GM19463 (cell line): ENCODE measurements around the gene MOXD1.
A peak's percentile ranks its signal among the peaks of the same experiment; 100 is the strongest.

Experiments
- ATAC-seq: cut with Tn5 transposase; IDR thresholded peaks from one replicate; pipeline ENCODE4 v1.9.1; 2021; ENCODE audit warnings: mild to moderate bottlenecking, moderate library complexity; ENCODE audit not compliant: unreplicated experiment

The MOXD1 gene

DNA sequence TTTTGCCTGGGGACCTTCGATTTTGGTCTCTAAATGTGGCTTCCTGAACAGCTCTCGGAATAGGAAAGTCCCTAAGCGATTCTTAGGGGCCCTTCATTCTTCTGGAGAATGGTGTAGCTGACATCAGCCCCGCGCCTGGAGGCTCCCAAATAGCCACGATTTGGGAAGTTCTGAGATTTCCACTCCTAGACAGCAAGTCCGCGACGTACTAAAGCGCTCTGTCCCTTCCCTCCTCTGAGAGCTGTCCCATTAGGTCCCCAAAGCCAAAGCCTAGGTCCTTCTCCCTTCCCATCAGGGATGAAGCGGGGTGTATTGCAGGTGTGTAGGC lies 756 bp downstream of the MOXD1 start:
- ATAC-seq: no peak

DNA sequence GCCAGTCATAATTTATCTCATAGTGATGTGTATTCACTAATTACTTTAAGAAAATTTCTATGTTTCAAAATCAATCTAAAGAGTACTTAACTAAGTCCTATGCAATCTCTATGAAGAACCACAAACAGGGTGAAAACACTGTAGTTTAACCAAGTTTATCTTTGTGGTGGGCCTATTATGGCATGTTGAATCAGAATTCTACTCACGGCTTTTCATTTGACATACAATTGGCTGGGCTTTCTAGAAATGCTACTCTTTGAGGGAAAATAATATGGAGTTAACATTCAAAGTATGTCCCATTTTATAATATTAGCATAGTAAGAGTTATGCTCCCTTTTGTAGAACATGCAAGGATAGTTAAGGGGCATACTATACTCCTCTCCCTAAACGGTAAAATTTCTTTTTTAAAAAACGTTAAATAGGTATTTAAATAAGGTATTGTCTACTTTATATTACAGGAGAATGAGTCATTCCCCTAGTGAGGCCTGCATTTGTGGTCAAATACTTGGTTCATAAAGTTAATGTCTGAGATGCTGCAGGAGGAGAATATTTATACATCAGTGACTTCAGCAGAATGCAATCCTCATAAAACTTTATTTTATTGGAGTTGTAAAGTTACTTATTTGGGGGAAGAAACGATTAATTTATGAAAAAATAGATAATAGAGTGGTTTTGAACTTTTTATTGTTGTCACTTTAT lies 1.8 kb downstream of the MOXD1 start:
- ATAC-seq: no peak

DNA sequence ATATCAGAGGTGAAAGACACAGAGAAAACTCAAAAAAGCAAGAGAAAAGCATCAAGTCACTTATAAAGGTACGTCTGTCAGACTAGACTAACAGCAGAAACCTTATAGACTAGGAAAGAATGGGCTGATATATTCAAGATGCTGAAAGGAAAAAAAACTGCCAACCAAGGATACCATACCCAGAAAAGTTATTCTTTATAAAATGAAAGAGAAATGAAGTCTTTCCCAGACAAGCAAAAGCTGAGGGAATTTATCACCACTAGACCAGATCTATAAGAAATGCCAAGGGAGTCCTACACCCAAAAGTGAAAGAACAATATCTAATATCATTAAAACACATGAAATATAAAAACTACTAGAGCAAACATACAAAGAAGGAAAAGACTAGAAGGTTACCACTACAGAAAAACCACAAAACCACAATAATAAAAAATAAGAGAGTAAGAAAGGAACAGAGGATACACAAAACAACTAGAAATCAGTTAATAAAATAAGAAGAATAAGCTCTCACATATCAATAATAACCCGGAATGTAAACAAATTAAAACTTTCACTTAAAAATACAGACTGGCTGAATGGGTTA lies 6.2 kb downstream of the MOXD1 start:
- no peak for ATAC-seq

DNA sequence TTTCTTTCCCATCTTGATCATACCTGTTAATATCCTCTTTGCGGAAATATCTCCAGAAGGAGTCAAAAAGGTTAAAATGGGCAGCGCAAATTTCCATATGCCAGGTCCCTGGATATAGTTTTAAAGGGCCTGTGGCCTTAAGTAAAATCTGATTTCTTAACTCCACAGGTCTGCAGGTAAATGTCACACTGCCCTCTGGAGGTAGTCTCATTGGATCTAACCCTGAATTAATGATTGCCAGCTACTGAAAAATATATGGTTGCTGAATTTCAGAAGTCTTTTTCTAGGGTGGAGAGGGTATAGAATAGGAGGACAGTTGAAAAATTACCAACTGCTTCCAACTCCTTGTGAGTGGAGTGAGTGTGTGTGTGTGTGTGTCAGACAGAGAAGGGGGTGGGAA lies 8.5 kb downstream of the MOXD1 start:
- no peak for ATAC-seq

DNA sequence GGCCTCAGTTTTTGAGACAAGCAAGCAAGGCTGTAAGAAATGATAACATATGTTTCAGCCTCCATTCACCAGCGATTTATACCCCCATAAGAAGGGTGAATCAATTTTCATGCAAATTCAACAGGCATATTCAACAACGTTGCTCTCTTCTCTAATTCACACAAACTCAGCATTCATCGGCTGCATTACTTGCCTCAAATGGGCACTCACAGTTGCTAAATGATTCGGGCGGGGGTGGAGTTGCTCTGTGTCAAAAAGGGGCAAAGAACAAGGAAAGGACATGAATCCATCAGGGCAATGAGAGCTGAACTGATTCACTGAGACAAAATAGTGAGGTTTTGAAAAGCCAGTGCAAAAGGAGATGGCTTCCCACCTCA lies 9.0 kb downstream of the MOXD1 start:
- ATAC-seq: no peak

DNA sequence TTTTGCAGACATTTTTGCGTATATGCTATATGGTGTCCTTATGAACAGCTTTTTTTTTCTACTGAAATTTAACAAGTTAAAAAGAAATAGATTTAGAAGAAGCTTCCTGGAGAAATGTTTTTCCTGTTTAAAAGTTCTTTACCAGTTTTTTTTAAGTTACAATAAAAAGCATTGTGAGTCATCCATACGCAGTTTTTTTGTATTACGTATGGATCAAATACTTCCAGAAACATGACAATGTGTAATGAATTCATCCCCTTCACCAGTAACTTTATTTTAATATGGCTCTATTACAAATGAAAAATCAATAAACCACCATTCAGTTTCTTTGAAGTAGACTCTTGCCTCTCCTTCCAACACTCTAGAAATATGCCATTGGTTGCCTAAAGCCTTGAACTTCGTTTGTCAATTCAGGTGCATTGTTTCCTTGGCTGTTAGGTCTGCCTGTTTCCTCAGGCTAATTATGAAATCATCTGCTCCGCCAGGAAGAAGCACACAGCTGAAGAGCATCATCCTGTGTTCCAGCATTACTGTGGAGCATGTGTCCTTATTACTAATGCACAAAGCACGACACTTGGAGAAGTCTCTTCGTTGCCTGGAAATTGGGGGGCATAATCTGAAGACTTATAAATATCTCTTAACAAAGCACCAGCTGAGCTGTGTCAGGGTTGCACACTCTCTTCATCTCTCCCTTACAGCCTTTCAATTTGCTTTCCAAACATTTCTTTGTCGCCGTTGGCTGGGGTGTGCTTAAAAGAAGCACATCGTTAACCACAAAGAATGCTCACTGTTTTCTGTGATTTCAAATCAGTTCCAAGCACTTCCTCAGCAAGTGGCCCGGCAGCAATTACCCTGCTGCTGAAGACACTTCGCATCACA lies 9.6 kb downstream of the MOXD1 start:
- ATAC-seq: no peak

DNA sequence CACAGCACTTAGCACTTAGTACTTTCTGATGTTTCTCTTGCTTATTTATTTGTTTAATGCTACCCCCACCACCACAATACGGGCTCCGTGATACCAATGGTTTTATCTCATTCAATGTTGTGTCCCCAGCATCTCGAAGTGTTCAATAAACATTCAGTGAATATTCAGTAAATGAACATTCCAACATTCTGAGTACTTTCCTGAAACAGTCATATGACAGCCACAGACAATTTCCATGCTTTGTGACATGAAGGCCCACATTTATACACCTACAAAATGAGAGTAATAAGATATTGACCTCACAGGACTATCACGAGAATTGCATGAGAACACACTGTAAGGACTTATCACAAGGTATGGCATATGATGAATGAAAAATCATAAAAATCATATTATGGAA lies 10.8 kb downstream of the MOXD1 start:
- ATAC-seq: no peak

DNA sequence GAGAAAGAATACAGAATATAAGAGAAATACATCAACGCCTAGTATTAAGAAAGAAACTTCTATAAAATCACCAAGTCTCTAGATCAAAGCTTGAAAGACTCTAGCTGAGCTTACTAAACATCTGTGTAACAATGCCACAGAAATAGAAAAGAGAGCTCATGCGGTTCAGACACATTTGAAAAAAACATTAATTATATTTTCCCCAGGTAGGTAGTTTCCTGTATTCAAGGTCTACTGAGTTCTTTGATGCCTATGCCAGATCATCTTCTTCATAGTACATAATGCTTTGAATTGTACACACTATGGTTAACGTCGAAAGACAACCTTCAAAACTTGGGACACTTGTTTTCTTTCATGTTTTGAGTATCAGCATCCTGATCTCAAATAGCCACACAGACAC lies 11.3 kb downstream of the MOXD1 start:
- no peak for ATAC-seq

DNA sequence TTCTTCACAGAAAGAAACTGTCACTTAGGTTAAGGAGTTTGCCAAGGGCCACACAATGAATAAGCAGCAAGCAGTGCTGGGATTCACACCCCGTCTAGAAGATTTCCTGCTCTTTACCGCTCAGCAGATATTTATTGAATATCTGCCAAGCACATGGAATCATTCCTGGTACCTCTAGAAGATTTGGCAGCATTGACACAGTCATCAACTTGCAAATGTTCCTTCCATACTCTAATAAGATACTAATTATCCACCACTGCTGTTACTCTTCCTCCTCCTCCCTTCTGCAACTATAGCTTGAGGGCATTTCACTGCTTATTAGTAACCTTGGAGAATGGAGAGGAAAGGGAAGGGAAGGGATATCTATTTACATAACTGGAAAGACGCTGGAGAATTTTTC lies 13.0 kb downstream of the MOXD1 start:
- ATAC-seq: no peak

DNA sequence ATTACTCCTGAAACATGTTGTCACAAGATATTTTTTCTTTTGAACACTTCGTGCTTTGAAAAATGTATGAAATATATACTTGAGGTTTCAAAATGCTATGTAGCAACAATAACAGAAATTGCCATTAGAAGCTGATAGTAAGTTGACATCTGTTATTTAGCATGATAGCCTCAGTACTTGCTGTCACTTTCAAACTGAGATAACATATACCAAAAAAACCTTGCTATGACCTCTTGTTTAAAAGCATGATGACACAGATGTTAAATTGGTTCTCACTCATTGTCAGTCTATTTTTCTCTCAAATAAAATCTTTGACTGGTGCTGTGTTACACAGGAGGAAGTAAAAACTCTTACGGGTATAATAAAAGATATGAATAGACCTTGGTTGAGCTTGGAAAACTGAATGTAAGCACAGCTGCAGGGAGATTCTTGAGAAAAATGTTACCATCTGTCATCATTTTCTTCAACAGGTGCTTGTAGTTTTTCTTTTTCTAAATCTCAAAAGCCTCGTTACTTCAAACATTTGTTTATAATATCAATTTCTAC lies 18.6 kb downstream of the MOXD1 start:
- ATAC-seq: no peak

DNA sequence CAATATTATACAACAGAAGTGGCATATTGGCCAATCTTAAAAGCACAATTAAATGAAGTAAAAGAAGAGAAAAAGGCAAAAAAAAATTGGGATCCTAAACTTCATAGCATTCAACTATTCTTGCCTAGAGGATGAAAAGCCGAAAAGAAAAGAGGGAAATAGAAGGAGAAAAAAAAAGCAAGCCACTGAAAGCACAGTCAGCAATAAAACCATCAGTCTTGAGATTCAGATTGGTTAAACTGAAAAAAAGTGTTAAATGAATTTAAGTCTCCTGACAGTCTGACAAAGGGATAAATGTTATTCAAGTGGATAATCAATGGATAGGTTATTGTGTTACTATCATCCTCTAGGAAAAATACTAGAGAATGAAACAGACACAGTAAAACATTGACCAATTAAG lies 19.9 kb downstream of the MOXD1 start:
- ATAC-seq: no peak

DNA sequence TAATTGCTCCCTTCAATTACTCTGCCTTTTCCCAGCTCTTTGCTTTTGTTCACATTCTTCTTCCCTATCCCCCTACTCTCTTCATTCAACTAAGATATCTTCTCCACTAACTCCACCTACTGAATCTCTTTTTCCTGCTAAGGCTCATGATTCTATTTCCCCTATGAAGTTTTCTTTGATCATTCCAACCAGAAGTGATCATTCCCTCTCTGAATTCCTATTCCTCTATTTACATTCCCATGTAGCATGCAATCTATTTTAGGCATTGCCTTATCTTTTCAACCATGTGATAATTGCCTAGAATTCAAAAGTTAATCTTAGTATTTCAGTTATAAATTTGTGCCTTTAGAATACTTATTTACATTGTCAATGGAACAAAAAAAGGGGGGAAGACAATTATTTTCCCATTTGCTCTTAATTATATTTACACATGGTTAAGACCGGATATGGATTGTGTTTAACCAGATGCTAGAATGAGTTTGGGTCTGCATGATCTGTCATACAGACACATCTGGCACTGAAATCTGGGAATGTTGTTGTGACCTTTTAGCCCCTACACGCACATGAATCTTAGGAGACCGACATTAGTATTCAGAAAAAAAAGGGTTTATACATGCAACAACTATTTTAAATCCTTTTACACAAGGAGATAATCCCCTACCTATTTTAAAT lies 20.8 kb downstream of the MOXD1 start:
- ATAC-seq: no peak

DNA sequence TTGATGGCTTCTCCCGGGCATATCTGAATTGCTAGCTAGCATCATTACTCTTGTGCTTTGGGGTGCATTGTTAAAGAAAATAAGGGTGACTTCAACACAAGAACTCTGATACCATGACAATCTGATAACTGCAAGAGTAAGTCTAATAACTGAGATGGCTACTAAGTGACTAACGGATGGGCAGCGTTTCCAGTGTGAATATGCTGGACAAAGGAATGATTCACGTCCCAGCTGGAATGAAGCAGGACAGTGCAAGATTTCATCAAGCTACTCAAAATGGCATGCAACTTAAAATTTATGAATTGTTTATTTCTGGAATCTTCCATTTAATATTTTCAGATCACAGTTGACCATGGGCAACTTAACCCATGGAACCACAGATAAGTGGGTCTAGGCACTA lies 31.7 kb downstream of the MOXD1 start:
- no peak for ATAC-seq

DNA sequence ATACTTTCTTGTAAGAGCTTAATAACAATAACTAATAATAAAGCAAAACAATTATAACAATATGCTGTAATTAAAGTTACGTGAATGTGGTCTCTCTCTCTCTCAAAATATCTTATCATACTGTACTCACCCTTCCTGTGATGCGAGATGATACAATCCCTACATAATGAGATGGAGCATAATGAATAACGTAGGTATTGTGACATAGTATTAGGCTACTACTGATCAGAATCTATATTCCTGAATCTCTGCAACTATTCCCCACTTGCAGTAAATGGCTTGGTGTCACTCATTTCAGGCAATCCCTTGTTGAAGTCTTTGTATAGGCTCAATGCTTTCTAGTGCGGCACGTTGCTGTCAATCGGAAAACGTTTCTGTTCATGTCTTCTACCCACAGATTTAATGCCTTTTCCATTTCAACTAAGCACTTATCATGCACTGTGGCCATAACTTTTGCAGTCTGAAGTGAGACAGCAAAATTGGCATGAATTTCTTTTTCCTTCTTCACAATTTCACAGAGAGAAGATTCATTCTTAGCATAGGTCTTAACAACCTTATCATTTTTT lies 32.3 kb downstream of the MOXD1 start:
- ATAC-seq: no peak

DNA sequence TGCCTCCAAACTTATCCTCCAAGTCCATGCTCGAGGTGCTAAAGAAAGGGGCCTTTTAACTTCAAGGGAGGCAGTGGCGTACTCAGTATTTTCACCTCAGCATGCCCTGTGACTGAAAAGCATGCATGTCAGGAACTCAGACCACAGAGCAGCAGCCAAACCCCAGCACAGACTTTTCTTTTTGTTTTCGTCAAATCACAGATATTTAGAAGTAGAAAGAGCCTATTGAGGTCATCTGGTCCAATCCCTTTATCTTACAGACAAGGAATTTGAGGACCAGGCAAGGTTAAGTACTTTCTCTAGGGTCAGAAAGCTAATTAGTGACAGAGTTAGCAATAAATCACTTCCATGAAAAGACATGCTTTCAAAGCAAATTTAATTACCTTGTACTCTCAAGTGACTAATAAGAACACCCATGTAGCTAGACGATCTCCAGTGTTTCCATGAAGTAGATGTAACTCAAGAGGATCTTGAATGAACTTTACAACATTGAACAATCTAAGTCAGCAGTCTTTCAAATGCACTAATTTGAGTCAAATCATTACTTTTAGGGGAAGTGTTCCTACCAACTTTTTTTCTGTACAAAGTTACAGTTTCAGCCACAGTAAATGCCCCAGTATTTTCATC lies 35.9 kb downstream of the MOXD1 start:
- peak; percentile 97 for ATAC-seq

DNA sequence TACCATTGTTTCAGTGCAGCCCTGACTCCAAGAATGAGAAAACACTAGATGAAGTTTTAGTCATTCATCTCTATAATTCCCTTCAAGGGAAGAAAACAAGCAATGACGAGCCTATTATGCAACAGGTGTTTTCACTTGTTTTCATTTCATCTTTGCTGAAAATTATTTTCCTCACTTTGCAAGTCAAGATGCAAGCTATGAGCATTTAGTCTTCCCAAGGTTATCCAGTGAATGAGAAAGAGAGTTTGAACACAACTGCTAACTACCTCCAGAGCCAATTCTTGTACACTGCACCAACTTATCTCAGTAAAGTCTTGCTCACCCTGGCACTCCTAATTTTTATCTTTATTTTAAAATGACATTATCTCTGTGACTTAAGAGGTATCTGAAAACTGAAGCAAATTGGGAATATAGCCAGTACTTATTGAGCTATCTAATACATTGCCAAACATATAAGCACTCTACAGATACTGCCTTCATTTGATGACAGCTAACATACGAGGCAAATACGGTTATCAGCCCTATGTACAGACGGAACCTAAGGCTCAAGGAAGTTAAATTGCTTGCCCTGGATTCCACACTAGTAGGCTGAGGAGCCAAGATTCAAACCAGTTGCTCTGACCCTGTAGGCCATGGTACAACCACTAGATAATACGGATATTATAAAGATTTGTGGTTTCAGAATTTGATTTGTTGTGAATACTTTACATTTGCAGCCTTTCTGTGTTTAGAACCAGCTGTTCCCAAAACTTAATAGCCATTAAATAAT lies 36.8 kb downstream of the MOXD1 start:
- ATAC-seq: no peak

DNA sequence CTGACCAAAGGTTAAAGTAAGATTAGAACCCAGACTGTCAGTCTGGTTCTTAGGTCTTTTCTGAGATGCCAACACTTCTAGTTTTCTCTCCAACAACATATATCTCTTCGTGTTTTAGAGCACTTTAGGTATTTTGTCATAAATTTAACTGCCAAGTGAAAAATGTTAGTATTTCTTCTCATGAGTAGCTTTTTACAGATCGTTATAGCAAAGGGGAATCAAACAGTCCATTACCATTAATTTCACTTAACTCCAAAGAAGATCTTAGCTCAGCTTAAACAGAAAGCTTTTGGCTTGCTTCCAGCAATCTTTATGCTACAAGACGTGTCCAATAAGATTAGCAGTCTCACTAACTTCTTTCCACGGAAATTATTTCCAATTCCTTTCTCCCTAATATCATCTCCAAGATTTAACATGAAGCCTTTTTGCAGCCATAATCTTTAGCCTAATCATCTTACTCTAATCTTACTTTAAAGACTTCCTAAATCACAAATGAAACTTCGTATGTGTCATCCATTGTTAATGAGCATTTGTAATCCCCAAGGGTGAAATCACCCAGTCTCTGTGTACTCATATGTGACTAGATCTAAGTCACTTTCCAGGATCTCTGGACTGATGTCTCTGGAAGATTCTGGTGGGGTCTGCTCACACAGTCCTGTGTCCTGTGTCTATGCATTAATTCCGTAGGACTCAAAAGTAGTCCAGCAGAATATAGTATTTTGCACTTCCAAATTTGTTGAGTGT lies 38.7 kb downstream of the MOXD1 start:
- ATAC-seq: no peak

DNA sequence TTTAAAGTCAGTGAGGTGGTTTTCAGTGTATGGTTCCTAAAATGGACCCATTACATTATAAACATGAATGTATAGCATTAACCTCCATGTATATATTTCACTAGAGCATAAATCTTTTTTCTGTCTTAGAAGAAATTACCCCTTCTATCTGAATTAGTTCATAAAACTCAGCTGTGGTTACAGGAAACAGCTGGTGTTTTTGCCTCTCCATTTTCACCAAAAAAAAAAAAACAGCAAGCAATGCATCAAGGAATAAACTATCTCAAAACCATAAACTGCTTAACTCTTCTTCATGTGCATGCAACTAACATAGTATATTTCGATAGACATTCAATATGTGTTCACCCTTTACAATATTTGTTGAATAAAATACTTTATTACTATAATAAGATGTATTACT lies 40.2 kb downstream of the MOXD1 start:
- no peak for ATAC-seq

DNA sequence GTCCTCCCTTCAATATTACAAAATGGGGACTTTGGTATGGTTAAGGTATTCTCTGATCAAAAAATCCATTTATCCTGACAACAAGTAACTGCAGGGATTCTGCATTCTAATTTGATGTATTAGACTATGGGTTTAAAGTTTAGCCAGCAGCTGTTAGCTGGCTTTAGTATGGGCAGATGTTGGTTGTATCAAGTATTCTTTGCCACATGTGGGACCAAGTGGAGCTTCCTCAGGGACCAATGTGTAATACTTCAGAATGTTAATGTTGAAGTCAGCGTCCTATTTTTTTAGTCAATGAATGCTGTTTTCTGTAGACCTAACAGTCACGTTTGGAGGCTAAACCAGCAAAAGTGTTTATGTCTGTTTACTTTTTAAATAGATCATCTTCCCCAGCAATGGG lies 41.4 kb downstream of the MOXD1 start:
- no peak for ATAC-seq
